Measurements from ENCODE around the gene PTPRT. TPM values are rescaled to one million over a fixed set of nuclear protein-coding genes. Genes with fewer than 3 reads are reported as not detected.

The PTPRT gene
- polyA plus RNA-seq, 3 donors: not detected

GRCh38 chr20:42572320-42573016 lies 617.2 kb downstream of the PTPRT start:
- 50% methylated on average over 1 of the region's 2 CpGs for WGBS (ENCODE audit: insufficient coverage)
- TF ChIP-seq, protein P1, sequence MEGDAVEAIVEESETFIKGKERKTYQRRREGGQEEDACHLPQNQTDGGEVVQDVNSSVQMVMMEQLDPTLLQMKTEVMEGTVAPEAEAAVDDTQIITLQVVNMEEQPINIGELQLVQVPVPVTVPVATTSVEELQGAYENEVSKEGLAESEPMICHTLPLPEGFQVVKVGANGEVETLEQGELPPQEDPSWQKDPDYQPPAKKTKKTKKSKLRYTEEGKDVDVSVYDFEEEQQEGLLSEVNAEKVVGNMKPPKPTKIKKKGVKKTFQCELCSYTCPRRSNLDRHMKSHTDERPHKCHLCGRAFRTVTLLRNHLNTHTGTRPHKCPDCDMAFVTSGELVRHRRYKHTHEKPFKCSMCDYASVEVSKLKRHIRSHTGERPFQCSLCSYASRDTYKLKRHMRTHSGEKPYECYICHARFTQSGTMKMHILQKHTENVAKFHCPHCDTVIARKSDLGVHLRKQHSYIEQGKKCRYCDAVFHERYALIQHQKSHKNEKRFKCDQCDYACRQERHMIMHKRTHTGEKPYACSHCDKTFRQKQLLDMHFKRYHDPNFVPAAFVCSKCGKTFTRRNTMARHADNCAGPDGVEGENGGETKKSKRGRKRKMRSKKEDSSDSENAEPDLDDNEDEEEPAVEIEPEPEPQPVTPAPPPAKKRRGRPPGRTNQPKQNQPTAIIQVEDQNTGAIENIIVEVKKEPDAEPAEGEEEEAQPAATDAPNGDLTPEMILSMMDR (IDR thresholded peaks at IDR 0.05): no peak
- no peak overlapping the region for H3K27ac Mint-ChIP-seq

DNA sequence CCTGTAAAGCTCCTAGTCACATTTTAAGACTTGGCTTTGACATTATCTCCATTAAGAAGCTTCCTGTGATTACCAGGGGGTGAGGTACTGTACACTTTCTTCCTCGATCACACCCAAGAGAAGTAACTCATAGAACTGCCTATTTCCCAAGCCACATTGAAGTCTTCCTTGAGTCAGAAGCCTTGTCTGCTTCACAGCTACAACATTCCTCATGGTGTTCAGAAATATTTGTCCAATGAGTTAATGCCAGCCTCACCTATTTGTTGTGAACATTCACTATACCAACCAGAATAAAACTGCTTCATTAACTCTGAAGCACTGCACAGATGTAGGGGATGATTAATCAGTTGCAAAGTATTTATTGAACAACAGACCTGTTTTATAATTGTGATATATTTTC lies 622.3 kb downstream of the PTPRT start:
- Mint-ChIP-seq H3K4me1 (no peaks in the 10 kb centered on the region), H3K36me3 (no peaks in the 10 kb centered on the region), H3K9me3 (peaks cover 0 to 25% (median 5%) of the 10 kb centered on the region in 7 donors), H3K4me3 (no peak overlapping the region), H3K27ac (no peak overlapping the region), H3K27me3 (ENCODE audit: low read depth in 3 of 3) (peaks cover 0 to 3% (median 1%) of the 10 kb centered on the region in 3 donors)
- Histone ChIP-seq H3K36me3 (replicated peaks in 1 of 2; ENCODE audit: control insufficient read depth in 1 of 2, insufficient read depth in 2 of 2, low read length in 2 of 2) (no peaks in the 10 kb centered on the region), H3K4me2 (replicated peaks; ENCODE audit: extremely low read depth, low read length, poor library complexity, severe bottlenecking) (no peak overlapping the region), H3K79me2 (ENCODE audit: insufficient read depth, low read length) (no peaks in the 10 kb centered on the region), H3K9ac (ENCODE audit: insufficient read depth, low read length, poor library complexity, severe bottlenecking) (no peak overlapping the region), H2AFZ (ENCODE audit: insufficient read depth, low read depth, low read length, poor library complexity, severe bottlenecking) (no peak overlapping the region), H3K27me3 (ENCODE audit: control insufficient read depth in 2 of 2, insufficient read depth in 2 of 2, low read length in 2 of 2) (no peaks in the 10 kb centered on the region), H3K27ac (ENCODE audit: low read depth in 1 of 2, low read length in 2 of 2) (no peak overlapping the region), H3K4me3 (replicated peaks in 1 of 3; ENCODE audit: low read depth in 2 of 3, low read length in 3 of 3) (no peak overlapping the region), H4K20me1 (ENCODE audit: insufficient read depth, low read length) (no peaks in the 10 kb centered on the region), H3K9me3 (replicated peaks in 1 of 2; ENCODE audit: control insufficient read depth in 1 of 2, insufficient read depth in 1 of 2, low read length in 2 of 2) (peaks cover 5 to 6% of the 10 kb centered on the region in 2 donors), H3K4me1 (ENCODE audit: control insufficient read depth in 1 of 2, insufficient read depth in 2 of 2, low read length in 2 of 2) (no peaks in the 10 kb centered on the region)
- intact Hi-C loops (cut with micrococcal nuclease): no loop called here
- no peak for DNase-seq
- TF ChIP-seq, protein P1 (IDR thresholded peaks at IDR 0.05): no peak
- no CpG with 5 or more reads among the region's 1 CpG for WGBS (ENCODE audit: insufficient coverage)

More at GRCh38 chr20:42572320-42573016, 617.2 kb downstream of the PTPRT start:
- peaks cover 0 to 4% (median 2%) of the 10 kb centered on the region in 3 donors for H3K27me3 Mint-ChIP-seq (ENCODE audit: low read depth in 3 of 3)
- Histone ChIP-seq H3K27me3 (ENCODE audit: control insufficient read depth in 2 of 2, insufficient read depth in 2 of 2, low read length in 2 of 2) (no peaks in the 10 kb centered on the region), H3K4me3 (replicated peaks in 1 of 3; ENCODE audit: low read depth in 2 of 3, low read length in 3 of 3) (no peak overlapping the region), H2AFZ (ENCODE audit: insufficient read depth, low read depth, low read length, poor library complexity, severe bottlenecking) (no peak overlapping the region), H3K79me2 (ENCODE audit: insufficient read depth, low read length) (no peaks in the 10 kb centered on the region), H3K4me1 (ENCODE audit: control insufficient read depth in 1 of 2, insufficient read depth in 2 of 2, low read length in 2 of 2) (no peaks in the 10 kb centered on the region), H4K20me1 (ENCODE audit: insufficient read depth, low read length) (no peaks in the 10 kb centered on the region), H3K27ac (ENCODE audit: low read depth in 1 of 2, low read length in 2 of 2) (no peak overlapping the region), H3K36me3 (replicated peaks in 1 of 2; ENCODE audit: control insufficient read depth in 1 of 2, insufficient read depth in 2 of 2, low read length in 2 of 2) (no peaks in the 10 kb centered on the region), H3K9ac (ENCODE audit: insufficient read depth, low read length, poor library complexity, severe bottlenecking) (no peak overlapping the region), H3K9me3 (replicated peaks in 1 of 2; ENCODE audit: control insufficient read depth in 1 of 2, insufficient read depth in 1 of 2, low read length in 2 of 2) (peaks cover 6 to 8% of the 10 kb centered on the region in 2 donors), H3K4me2 (replicated peaks; ENCODE audit: extremely low read depth, low read length, poor library complexity, severe bottlenecking) (no peak overlapping the region)
- intact Hi-C loops (cut with micrococcal nuclease): no loop called here
- peaks cover 0 to 28% (median 8%) of the 10 kb centered on the region in 7 donors for H3K9me3 Mint-ChIP-seq
- H3K36me3 Mint-ChIP-seq: no peaks in the 10 kb centered on the region
- no peak for DNase-seq
- H3K4me3 Mint-ChIP-seq: no peak overlapping the region
- H3K4me1 Mint-ChIP-seq: no peaks in the 10 kb centered on the region

Measured in CD14-positive monocyte (primary cell).